ENCODE data around the gene C10orf71. TPM values are rescaled to one million over a fixed set of nuclear protein-coding genes. Genes with fewer than 3 reads are reported as not detected.

The C10orf71 gene
- not detected in 2 replicates for total RNA-seq
- total RNA-seq (2013): 0.51 TPM
- not detected in 2 replicates for polyA plus RNA-seq
- not detected in 2 replicates for polyA minus RNA-seq

DNA sequence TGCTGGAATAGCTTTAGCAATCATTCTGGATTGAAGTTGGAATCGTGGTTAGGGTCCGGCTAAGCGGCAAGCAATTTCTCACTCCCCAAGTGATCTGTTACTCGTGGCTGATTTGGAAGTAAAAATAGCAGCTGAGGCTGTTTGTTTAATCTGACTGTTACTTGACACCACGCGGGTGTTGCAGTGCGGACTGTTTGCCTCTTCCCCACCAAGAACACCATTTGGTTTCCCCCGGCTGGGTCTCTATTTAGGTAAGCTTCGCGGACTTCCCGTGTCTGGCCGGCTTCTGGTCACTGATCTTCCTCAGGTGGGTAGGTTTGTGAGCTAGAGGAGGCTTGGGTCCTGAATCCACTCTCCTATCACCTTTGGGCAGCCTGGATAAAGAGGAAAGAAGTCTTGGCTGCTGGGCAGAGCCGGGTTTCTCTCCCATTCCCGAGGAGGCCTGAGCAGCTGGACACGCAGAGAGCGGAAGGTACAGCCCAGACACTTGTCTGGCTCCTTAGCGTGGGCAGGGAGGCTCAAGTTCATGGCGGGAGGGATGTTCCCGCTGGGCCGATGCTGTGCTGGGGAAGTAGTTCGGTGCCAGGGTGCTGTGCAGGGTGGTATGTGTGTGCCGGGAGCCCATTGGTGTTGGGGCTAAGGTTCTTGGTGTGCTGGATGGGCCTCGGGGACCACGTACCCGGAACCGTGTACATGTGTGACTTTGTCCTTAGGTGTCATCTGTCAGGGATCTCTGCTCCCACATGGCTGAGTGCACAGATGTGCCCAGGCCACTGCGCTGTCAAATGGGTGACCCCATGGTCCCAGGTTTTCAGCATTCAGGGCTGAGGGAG lies at the start of gene C10orf71:
Gene C10orf71 (plus strand): TSS at position 188 of the 833 bp plus-strand sequence. CDS start 23,376 bp downstream, outside the sequence.
- WGBS (ENCODE audit: insufficient coverage): 89% methylated on average over 12 of the region's 27 CpGs
- H3K9me3 Mint-ChIP-seq (ENCODE audit: insufficient read depth): no peaks in the 10 kb centered on the region
- H3K4me3 Mint-ChIP-seq: peak within 1 kb of the TSS; percentile 50
- ATAC-seq (ENCODE audit: low read depth) (no peak), DNase-seq (no peak)
- no peaks in the 10 kb centered on the region for H3K36me3 ChIP-seq (replicated peaks in 1 of 2; ENCODE audit: control extremely low read depth in 1 of 2, control insufficient read depth in 1 of 2, extremely low read depth in 1 of 2, insufficient read depth in 2 of 2, low read length in 1 of 2)
- no peak for TF ChIP-seq CTCF (IDR thresholded peaks at IDR 0.05)
- no peak for TF ChIP-seq EZH2 (IDR thresholded peaks at IDR 0.05; ENCODE audit: borderline replicate concordance, insufficient read depth, low read depth, low read length, poor library complexity, severe bottlenecking)
- H3K4me1 ChIP-seq (ENCODE audit: control insufficient read depth in 2 of 2, insufficient read depth in 2 of 2, low read length in 2 of 2): peaks cover 21 to 29% of the 10 kb centered on the region in 2 donors
- peak within 1 kb of the TSS in 1 of 2 donors; percentile 40 for H3K27ac ChIP-seq (ENCODE audit: low read length in 2 of 2)
- H2AFZ ChIP-seq (ENCODE audit: insufficient read depth, low read depth, low read length, poor library complexity, severe bottlenecking): peak within 1 kb of the TSS; percentile 49
- ChIA-PET CTCF (no interaction called here), POLR2A (no interaction called here)
- peaks cover 26% of the 10 kb centered on the region for H3K4me1 Mint-ChIP-seq
- H3K27me3 Mint-ChIP-seq: no peaks in the 10 kb centered on the region
- H3K79me2 ChIP-seq (ENCODE audit: control insufficient read depth, insufficient read depth, low read length): no peaks in the 10 kb centered on the region
- H3K9me3 ChIP-seq (ENCODE audit: control extremely low read depth in 1 of 3, control insufficient read depth in 2 of 3, insufficient read depth in 1 of 3, low read length in 2 of 3): no peaks in the 10 kb centered on the region
- intact Hi-C loops (cut with micrococcal nuclease): no loop called here
- no peaks in the 10 kb centered on the region for H3K27me3 ChIP-seq (replicated peaks in 1 of 4; ENCODE audit: control extremely low read depth in 1 of 4, control insufficient read depth in 3 of 4, insufficient read depth in 4 of 4, low read length in 3 of 4)
- H3K27ac Mint-ChIP-seq: peak within 1 kb of the TSS; percentile 80
- H3K9ac ChIP-seq (ENCODE audit: low read length): no peak within 1 kb of the TSS
- peak within 1 kb of the TSS; percentile 54 for H3K4me2 ChIP-seq (replicated peaks; ENCODE audit: low read depth, low read length, poor library complexity, severe bottlenecking)
- H3K4me3 ChIP-seq (ENCODE audit: control extremely low read depth in 1 of 5, extremely low read depth in 1 of 5, insufficient read depth in 1 of 5, low read depth in 2 of 5, low read length in 4 of 5): no peak within 1 kb of the TSS
- no peaks in the 10 kb centered on the region for H4K20me1 ChIP-seq (ENCODE audit: control insufficient read depth, insufficient read depth, low read length, poor library complexity, severe bottlenecking)
